IMR-90 (cell line): ENCODE measurements around the gene PLA2G12A. TPM values are rescaled to one million over a fixed set of nuclear protein-coding genes. Genes with fewer than 3 reads are reported as not detected.

ENCODE experiments used
- ATAC-seq: fragments of 200-7000 bp; cut with Tn5 transposase; 2 replicates; pipeline ENCODE4 v1.9.1; 2020; ENCODE audit warnings: low read depth, mild to moderate bottlenecking, moderate library complexity
- BruUV-seq: library from RNA; stranded (reverse); fragments of 400-500 nt; replicated peaks from 2 replicates; lab custom pipeline; 2021; lab: Mats Ljungman, UMichigan
- CTCF ChIA-PET: fragments of 300-600 bp; formaldehyde crosslinking; extraction: SDS; loops from one replicate; lab custom pipeline; 2021; ENCODE audit warnings: antibody characterized with exemption; lab: Yijun Ruan, JAX
- POLR2A ChIA-PET: fragments of 300-600 bp; sonication (Branson Sonifier 250); formaldehyde crosslinking; loops from one replicate; lab custom pipeline; 2022; ENCODE audit warnings: antibody characterized with exemption; ENCODE audit not compliant: unreplicated experiment; lab: Charles Lee
- DNase-seq: peaks from one replicate; pipeline ENCODE4 v3.0.0; 2013
- H2AFZ ChIP-seq: replicated peaks from 2 replicates; pipeline ENCODE3; 2013; ENCODE audit warnings: low read length, mild to moderate bottlenecking; ENCODE audit not compliant: poor library complexity
- H2AK5ac ChIP-seq: 2 replicates; pipeline ENCODE4 v1.6.1; 2013; ENCODE audit warnings: low read depth, low read length, inconsistent platforms
- H2AK9ac ChIP-seq: replicated peaks from 2 replicates; pipeline ENCODE3; 2013; ENCODE audit warnings: mild to moderate bottlenecking, low read depth, low read length, moderate library complexity; ENCODE audit not compliant: poor library complexity
- H2BK120ac ChIP-seq: 2 replicates; pipeline ENCODE4 v1.6.1; 2013; ENCODE audit warnings: low read depth, low read length, inconsistent platforms
- H2BK15ac ChIP-seq: 3 replicates; pipeline ENCODE4 v1.6.1; 2013; ENCODE audit warnings: low read depth, low read length, inconsistent platforms
- H2BK20ac ChIP-seq: 2 replicates; pipeline ENCODE4 v1.6.1; 2013; ENCODE audit warnings: low read depth, mild to moderate bottlenecking, inconsistent platforms, low read length, moderate library complexity
- H2BK5ac ChIP-seq: 2 replicates; pipeline ENCODE4 v1.6.1; 2013; ENCODE audit warnings: mild to moderate bottlenecking, low read depth, low read length, inconsistent platforms; ENCODE audit not compliant: poor library complexity, severe bottlenecking
- H3K14ac ChIP-seq: replicated peaks from 2 replicates; pipeline ENCODE4 v1.6.1; 2013; ENCODE audit warnings: low read depth, low read length, inconsistent platforms
- H3K18ac ChIP-seq: 2 replicates; pipeline ENCODE4 v1.6.1; 2013; ENCODE audit warnings: low read depth, low read length, control low read depth
- H3K23ac ChIP-seq: 2 replicates; pipeline ENCODE4 v1.6.1; 2013; ENCODE audit warnings: low read depth, low read length, inconsistent platforms
- H3K27ac ChIP-seq: 2 replicates; pipeline ENCODE4 v1.5.1; 2013; ENCODE audit warnings: mild to moderate bottlenecking, control low read depth, low read length; ENCODE audit not compliant: insufficient read depth
- H3K27me3 ChIP-seq: 2 replicates; pipeline ENCODE4 v1.6.1; 2013; ENCODE audit warnings: low read length; ENCODE audit not compliant: control insufficient read depth, insufficient read depth
- H3K36me3 ChIP-seq: 2 replicates; pipeline ENCODE4 v1.6.1; 2013; ENCODE audit warnings: low read length, mixed read lengths; ENCODE audit not compliant: control insufficient read depth, insufficient read depth
- H3K4ac ChIP-seq: 2 replicates; pipeline ENCODE4 v1.6.1; 2013; ENCODE audit warnings: low read depth, low read length, inconsistent platforms
- H3K4me1 ChIP-seq: 2 replicates; pipeline ENCODE4 v1.6.1; 2013; ENCODE audit warnings: low read length, mixed read lengths; ENCODE audit not compliant: control insufficient read depth, insufficient read depth
- H3K4me2 ChIP-seq: 2 replicates; pipeline ENCODE4 v1.6.1; 2013; ENCODE audit warnings: low read depth, mild to moderate bottlenecking, control low read depth, low read length, moderate library complexity
- H3K4me3 ChIP-seq: 2 replicates; pipeline ENCODE4 v1.5.1; 2013; ENCODE audit warnings: low read depth, mild to moderate bottlenecking, control low read depth, low read length, moderate library complexity; ENCODE audit not compliant: insufficient read depth
- H3K56ac ChIP-seq: 2 replicates; pipeline ENCODE4 v1.6.1; 2013; ENCODE audit warnings: low read length, inconsistent platforms; ENCODE audit not compliant: insufficient read depth; ENCODE audit errors: extremely low read depth
- H3K79me1 ChIP-seq, 2 experiments: 2 replicates each; pipeline ENCODE4 v1.6.1; 2013; ENCODE audit warnings: low read length in 2 of 2, inconsistent platforms in 1 of 2, low read depth in 1 of 2
- H3K9ac ChIP-seq: 2 replicates; pipeline ENCODE4 v1.6.1; 2013; ENCODE audit warnings: low read depth, low read length, control low read depth
- H3K9me1 ChIP-seq: 2 replicates; pipeline ENCODE4 v1.6.1; 2013; ENCODE audit warnings: low read length, inconsistent platforms; ENCODE audit not compliant: insufficient read depth
- H3K9me3 ChIP-seq: 2 replicates; pipeline ENCODE4 v1.6.1; 2013; ENCODE audit warnings: low read length; ENCODE audit not compliant: control insufficient read depth, insufficient read depth
- H4K20me1 ChIP-seq: 2 replicates; pipeline ENCODE4 v1.6.1; 2013; ENCODE audit warnings: low read length, inconsistent platforms; ENCODE audit not compliant: insufficient read depth
- H4K5ac ChIP-seq: 2 replicates; pipeline ENCODE4 v1.6.1; 2013; ENCODE audit warnings: mild to moderate bottlenecking, low read depth, low read length, control low read depth
- H4K8ac ChIP-seq, 2 experiments: 2 replicates each; pipeline ENCODE4 v1.6.1; 2013; ENCODE audit warnings: low read depth in 2 of 2, low read length in 2 of 2, control low read depth in 1 of 2, inconsistent platforms in 1 of 2
- H4K91ac ChIP-seq: 2 replicates; pipeline ENCODE4 v1.6.1; 2013; ENCODE audit warnings: low read depth, low read length, inconsistent platforms; ENCODE audit not compliant: insufficient read depth
- RCOR1 ChIP-seq: IDR thresholded peaks from 2 replicates; pipeline ENCODE4 v1.6.1; 2012; ENCODE audit warnings: mild to moderate bottlenecking, low read length, improper control_type of control experiment; ENCODE audit not compliant: insufficient replicate concordance
- WGBS, 2 experiments: methylation state at CpG; one replicate each; pipeline versions ENCODE4 v1.1.5 to v1.1.7; 2013; ENCODE audit warnings: missing lambda C conversion rate in 2 of 2; ENCODE audit not compliant: insufficient read length in 1 of 2; ENCODE audit errors: extremely low coverage in 2 of 2; 5-methylcytosine and 5-hydroxymethylcytosine counted together
- dilution Hi-C: fragments of 300-500 bp; cut with HindIII; formaldehyde crosslinking; loops from one replicate; pipeline ENCODE4 v1.14.3; 2018; ENCODE audit warnings: low sequenced_read_pairs; ENCODE audit not compliant: unreplicated experiment
- in situ Hi-C: fragments of 300-500 bp; cut with MboI; formaldehyde crosslinking; loops from 3 replicates; pipeline ENCODE4 v1.14.3; 2019; ENCODE audit warnings: low sequenced_read_pairs, inconsistent platforms, mixed read lengths
- intact Hi-C: fragments of 100-400 bp; cut with micrococcal nuclease; formaldehyde crosslinking; loops from 2 replicates; pipeline ENCODE4 v1.10.0; 2022
- polyA plus RNA-seq, 3 experiments: library from polyadenylated mRNA; depleted of rRNA; stranded (reverse); fragments of >200 nt; gene quantifications; 2 replicates each; pipeline ENCODE4 v1.2.3, GENCODE V29; 2012; ENCODE audit warnings: low replicate concordance in 1 of 3
- total RNA-seq: library from RNA; depleted of rRNA; stranded (reverse); fragments of >200 nt; gene quantifications from 2 replicates; pipeline ENCODE4 v1.2.3, GENCODE V29; 2012

PLA2G12A gene
- total and polyA plus RNA-seq, 2 of the 4 experiments (the other 2 are of a cell fraction), result 10.3 to 17.4 TPM

- Histone ChIP-seq H2AK9ac (peak overlapping the region; percentile 1), H3K9me3 (no peaks in the 10 kb centered on the region), H3K79me1 (peaks cover 38 to 44% of the 10 kb centered on the region in 2 experiments), H2BK5ac (no peak overlapping the region), H3K56ac (no peak overlapping the region; the same call in 1 of the 2 replicates), H3K23ac (0 out of 2 replicates have a peak overlapping the region, but pooled peaks have one; percentile 31), H2BK20ac (no peak overlapping the region), H2AFZ (peak overlapping the region; percentile 100), H4K20me1 (peaks cover 3% of the 10 kb centered on the region), H3K4ac (peak overlapping the region; percentile 26), H3K27ac (peak overlapping the region; percentile 80), H2AK5ac (peak overlapping the region; percentile 51; the same call in 1 of the 2 replicates), H4K91ac (peak overlapping the region; percentile 66; the same call in 1 of the 2 replicates), H3K4me1 (peaks cover 7% of the 10 kb centered on the region), H3K9ac (peak overlapping the region; percentile 84), H2BK15ac (no peak overlapping the region), H3K36me3 (peaks cover 10% of the 10 kb centered on the region; the same call in 1 of the 2 replicates), H3K27me3 (no peaks in the 10 kb centered on the region), H4K5ac (peak overlapping the region; percentile 75), H3K4me2 (peak overlapping the region; percentile 86), H2BK120ac (no peak overlapping the region), H3K14ac (peak overlapping the region; percentile 12; the same call in 1 of the 2 replicates), H3K9me1 (peaks cover 18% of the 10 kb centered on the region; the same call in 1 of the 2 replicates), H3K4me3 (peak overlapping the region; percentile 94), H3K18ac (no peak overlapping the region), H4K8ac (peak overlapping the region; percentile 16 to 45; a peak in 2 of 4 replicates)
- BruUV-seq, result no TSS peak
- DNase-seq, result no peak
- WGBS, 2 experiments, result 77% methylated on average over 7 of the region's 21 CpGs; no CpG with 5 or more reads in 1 of the 2 experiments
- no peak for TF ChIP-seq RCOR1
- dilution Hi-C loops (no loop called here), in situ Hi-C loops (loop anchor here (10.0 kb wide), 1 partner anchor 113 kb away; the partner anchor contains the start of gene GAR1), intact Hi-C loops (loop anchor here (1.0 to 5.0 kb wide), 6 partner anchors 27 to 277 kb away; partner anchors contain the start of gene GAR1)
- ChIA-PET POLR2A (no interaction called here), CTCF (interaction anchor here (0.6 to 1.3 kb wide), 6 partner anchors 11 to 282 kb away, joined by 3 to 5 read pairs (median 3); no protein-coding TSS in a partner anchor)
- no peak for ATAC-seq
Measured at GRCh38 chr4:109701566-109702410, 28.1 kb downstream of the PLA2G12A start.
